ENCODE data around the gene ZGPAT.

The ZGPAT gene

GRCh38 chr20:63745961-63746731, 38.3 kb downstream of the ZGPAT start:
- H3K79me2 ChIP-seq (ENCODE audit: control insufficient read depth, low read length) = no peaks in the 10 kb centered on the region
- H3K4me3 ChIP-seq (ENCODE audit: low read length) = no peak overlapping the region
- H3K9me3 ChIP-seq (ENCODE audit: control insufficient read depth, insufficient read depth, low read length) = no peaks in the 10 kb centered on the region
- no peak overlapping the region for H3K4me2 ChIP-seq (ENCODE audit: low read length)
- no peaks in the 10 kb centered on the region for H3K27me3 ChIP-seq (ENCODE audit: control insufficient read depth, low read length)
- no peaks in the 10 kb centered on the region for H3K36me3 ChIP-seq (ENCODE audit: control insufficient read depth, low read length)
- H4K20me1 ChIP-seq (ENCODE audit: control insufficient read depth, insufficient read depth, low read depth, low read length) = no peaks in the 10 kb centered on the region
- TF ChIP-seq CTCF (IDR thresholded peaks at IDR 0.05; ENCODE audit: low read depth, low read length, poor library complexity, severe bottlenecking) (no peak), EZH2phosphoT487 (IDR thresholded peaks at IDR 0.05; ENCODE audit: borderline replicate concordance, low read length) (no peak)
- peaks cover 11% of the 10 kb centered on the region for H3K4me1 ChIP-seq (ENCODE audit: control insufficient read depth, low read length)
- H3K27ac ChIP-seq (ENCODE audit: low read depth, low read length) = no peak overlapping the region
- H3K9me2 ChIP-seq (replicated peaks; ENCODE audit: control insufficient read depth, low read length) = no peaks in the 10 kb centered on the region
- 0 out of 2 replicates have a peak, but pooled peaks cover 4% of the 10 kb centered on the region for H3F3A ChIP-seq (ENCODE audit: control insufficient read depth, insufficient read depth)

GRCh38 chr20:63746751-63747315, 39.0 kb downstream of the ZGPAT start:
- no peak overlapping the region for H3K4me2 ChIP-seq (ENCODE audit: low read length)
- H3K4me1 ChIP-seq (ENCODE audit: control insufficient read depth, low read length) = peaks cover 14% of the 10 kb centered on the region

GRCh38 chr20:63747622-63748069, 39.8 kb downstream of the ZGPAT start:
- peaks cover 14% of the 10 kb centered on the region for H3K4me1 ChIP-seq (ENCODE audit: control insufficient read depth, low read length)
- no peaks in the 10 kb centered on the region for H4K20me1 ChIP-seq (ENCODE audit: control insufficient read depth, insufficient read depth, low read depth, low read length)
- no peak overlapping the region for H3K4me3 ChIP-seq (ENCODE audit: low read length)
- no peaks in the 10 kb centered on the region for H3K36me3 ChIP-seq (ENCODE audit: control insufficient read depth, low read length)
- no peak for TF ChIP-seq CTCF (IDR thresholded peaks at IDR 0.05; ENCODE audit: low read depth, low read length, poor library complexity, severe bottlenecking)
- TF ChIP-seq EZH2phosphoT487 (IDR thresholded peaks at IDR 0.05; ENCODE audit: borderline replicate concordance, low read length) = no peak
- no peak overlapping the region for H3K4me2 ChIP-seq (ENCODE audit: low read length)
- H3K9me3 ChIP-seq (ENCODE audit: control insufficient read depth, insufficient read depth, low read length) = no peaks in the 10 kb centered on the region
- no peak overlapping the region for H3K27ac ChIP-seq (ENCODE audit: low read depth, low read length)
- H3K79me2 ChIP-seq (ENCODE audit: control insufficient read depth, low read length) = no peaks in the 10 kb centered on the region
- no peaks in the 10 kb centered on the region for H3K9me2 ChIP-seq (replicated peaks; ENCODE audit: control insufficient read depth, low read length)
- H3F3A ChIP-seq (ENCODE audit: control insufficient read depth, insufficient read depth) = 0 out of 2 replicates have a peak, but pooled peaks cover 4% of the 10 kb centered on the region
- H3K27me3 ChIP-seq (ENCODE audit: control insufficient read depth, low read length) = no peaks in the 10 kb centered on the region

More at GRCh38 chr20:63746751-63747315, 39.0 kb downstream of the ZGPAT start:
- no peaks in the 10 kb centered on the region for H3K9me2 ChIP-seq (replicated peaks; ENCODE audit: control insufficient read depth, low read length)
- H3K4me3 ChIP-seq (ENCODE audit: low read length) = no peak overlapping the region
- H3K36me3 ChIP-seq (ENCODE audit: control insufficient read depth, low read length) = no peaks in the 10 kb centered on the region
- no peaks in the 10 kb centered on the region for H4K20me1 ChIP-seq (ENCODE audit: control insufficient read depth, insufficient read depth, low read depth, low read length)
- no peaks in the 10 kb centered on the region for H3K79me2 ChIP-seq (ENCODE audit: control insufficient read depth, low read length)
- TF ChIP-seq EZH2phosphoT487 (IDR thresholded peaks at IDR 0.05; ENCODE audit: borderline replicate concordance, low read length) (no peak), CTCF (IDR thresholded peaks at IDR 0.05; ENCODE audit: low read depth, low read length, poor library complexity, severe bottlenecking) (no peak)
- no peak overlapping the region for H3K27ac ChIP-seq (ENCODE audit: low read depth, low read length)
- H3K27me3 ChIP-seq (ENCODE audit: control insufficient read depth, low read length) = no peaks in the 10 kb centered on the region
- 0 out of 2 replicates have a peak, but pooled peaks cover 4% of the 10 kb centered on the region for H3F3A ChIP-seq (ENCODE audit: control insufficient read depth, insufficient read depth)
- no peaks in the 10 kb centered on the region for H3K9me3 ChIP-seq (ENCODE audit: control insufficient read depth, insufficient read depth, low read length)

All from DOHH2 (cell line).